Loucy (cell line): Measurements from ENCODE around the gene COBLL1.
"Not testable (repeated sequence)": the region's sequence is repeated elsewhere in the genome, so short reads cannot be mapped to it uniquely, and the experiment has no call there.

ENCODE experiments used
- H2AFZ ChIP-seq: fragments of 200-600 bp; sonication (generic); 2 replicates; pipeline ENCODE4 v1.6.0; 2016; ENCODE audit warnings: antibody characterized with exemption, mild to moderate bottlenecking, low read length, moderate library complexity
- H3F3A ChIP-seq: fragments of 200-600 bp; 2 replicates; pipeline ENCODE4 v1.6.0; 2016; ENCODE audit warnings: antibody characterized with exemption, low read depth, mild to moderate bottlenecking
- H3K27me3 ChIP-seq: fragments of 200-600 bp; sonication (generic); 2 replicates; pipeline ENCODE4 v1.6.1; 2014; ENCODE audit warnings: low read length, mild to moderate bottlenecking; ENCODE audit not compliant: insufficient read depth, poor library complexity, severe bottlenecking
- H3K36me3 ChIP-seq: fragments of 200-600 bp; sonication (generic); 2 replicates; pipeline ENCODE4 v1.6.1; 2016; ENCODE audit warnings: low read length; ENCODE audit not compliant: insufficient read depth
- H3K4me1 ChIP-seq: fragments of 200-600 bp; sonication (generic); 2 replicates; pipeline ENCODE4 v1.5.1; 2014; ENCODE audit warnings: low read length, mild to moderate bottlenecking; ENCODE audit not compliant: insufficient read depth, poor library complexity, severe bottlenecking
- H3K4me2 ChIP-seq: fragments of 200-600 bp; sonication (generic); 2 replicates; pipeline ENCODE4 v1.6.0; 2014; ENCODE audit warnings: antibody characterized with exemption, low read length, low read depth, mild to moderate bottlenecking; ENCODE audit not compliant: poor library complexity, severe bottlenecking
- H3K4me3 ChIP-seq: fragments of 200-600 bp; sonication (generic); 2 replicates; pipeline ENCODE4 v1.5.1; 2014; ENCODE audit warnings: low read length, mild to moderate bottlenecking, mixed read lengths; ENCODE audit not compliant: poor library complexity, severe bottlenecking
- H3K79me2 ChIP-seq: fragments of 200-600 bp; sonication (generic); 2 replicates; pipeline ENCODE4 v1.6.1; 2014; ENCODE audit warnings: low read length; ENCODE audit not compliant: insufficient read depth
- H3K9ac ChIP-seq: fragments of 200-600 bp; sonication (generic); 2 replicates; pipeline ENCODE4 v1.6.0; 2014; ENCODE audit warnings: mild to moderate bottlenecking, low read depth, low read length, moderate library complexity; ENCODE audit not compliant: poor library complexity, severe bottlenecking
- H3K9me2 ChIP-seq: fragments of 200-600 bp; sonication (generic); replicated peaks from 2 replicates; pipeline ENCODE4 v1.6.1; 2016; ENCODE audit warnings: low read depth, low read length, mixed read lengths
- H3K9me3 ChIP-seq: fragments of 200-600 bp; sonication (generic); 2 replicates; pipeline ENCODE4 v1.6.1; 2014; ENCODE audit warnings: mild to moderate bottlenecking, antibody characterized with exemption, low read length, low read depth; ENCODE audit not compliant: insufficient read depth
- H4K20me1 ChIP-seq: fragments of 200-600 bp; sonication (generic); 2 replicates; pipeline ENCODE4 v1.6.0; 2014; ENCODE audit warnings: antibody characterized with exemption, low read length, mild to moderate bottlenecking; ENCODE audit not compliant: insufficient read depth, poor library complexity, severe bottlenecking
- EZH2phosphoT487 ChIP-seq: fragments of 200-600 bp; IDR thresholded peaks from 2 replicates; pipeline ENCODE4 v1.6.1; 2018; ENCODE audit warnings: antibody characterized with exemption, mild to moderate bottlenecking, moderate library complexity, borderline replicate concordance
- TF ChIP-seq, protein P1 (sequence below): fragments of 200-600 bp; sonication (generic); conservative IDR thresholded peaks from 2 replicates; pipeline ENCODE4 v1.5.1; 2014; ENCODE audit warnings: mild to moderate bottlenecking, antibody characterized with exemption, low read length

The COBLL1 gene

DNA sequence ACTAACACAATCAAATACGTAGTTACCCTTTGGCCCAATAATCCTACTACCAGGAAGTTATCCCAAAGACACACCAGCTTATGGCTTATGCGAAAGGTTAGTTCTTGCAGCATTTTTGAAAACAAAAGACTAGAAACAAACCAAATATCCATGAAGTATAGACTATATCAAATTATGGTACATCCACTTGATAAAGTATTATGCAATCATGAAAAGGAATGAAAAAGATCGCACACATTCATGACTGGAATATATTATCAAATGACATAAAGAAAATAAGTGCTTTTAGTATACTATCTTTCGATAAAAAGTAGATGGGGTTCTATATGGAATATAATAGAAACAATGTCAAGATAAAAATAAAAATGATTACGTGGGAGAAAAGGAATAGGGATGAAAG is 78.2 kb downstream of the COBLL1 start:
- Histone ChIP-seq H3K4me1 (no peaks in the 10 kb centered on the region), H3K36me3 (no peaks in the 10 kb centered on the region), H3K4me2 (no peak overlapping the region), H4K20me1 (no peaks in the 10 kb centered on the region), H3K9me2 (no peaks in the 10 kb centered on the region), H3K9ac (no peak overlapping the region), H2AFZ (no peak overlapping the region), H3K9me3 (no peaks in the 10 kb centered on the region), H3F3A (no peaks in the 10 kb centered on the region), H3K27me3 (no peaks in the 10 kb centered on the region), H3K79me2 (no peaks in the 10 kb centered on the region), H3K4me3 (no peak overlapping the region)
- no peak for TF ChIP-seq EZH2phosphoT487
- TF ChIP-seq, protein P1, sequence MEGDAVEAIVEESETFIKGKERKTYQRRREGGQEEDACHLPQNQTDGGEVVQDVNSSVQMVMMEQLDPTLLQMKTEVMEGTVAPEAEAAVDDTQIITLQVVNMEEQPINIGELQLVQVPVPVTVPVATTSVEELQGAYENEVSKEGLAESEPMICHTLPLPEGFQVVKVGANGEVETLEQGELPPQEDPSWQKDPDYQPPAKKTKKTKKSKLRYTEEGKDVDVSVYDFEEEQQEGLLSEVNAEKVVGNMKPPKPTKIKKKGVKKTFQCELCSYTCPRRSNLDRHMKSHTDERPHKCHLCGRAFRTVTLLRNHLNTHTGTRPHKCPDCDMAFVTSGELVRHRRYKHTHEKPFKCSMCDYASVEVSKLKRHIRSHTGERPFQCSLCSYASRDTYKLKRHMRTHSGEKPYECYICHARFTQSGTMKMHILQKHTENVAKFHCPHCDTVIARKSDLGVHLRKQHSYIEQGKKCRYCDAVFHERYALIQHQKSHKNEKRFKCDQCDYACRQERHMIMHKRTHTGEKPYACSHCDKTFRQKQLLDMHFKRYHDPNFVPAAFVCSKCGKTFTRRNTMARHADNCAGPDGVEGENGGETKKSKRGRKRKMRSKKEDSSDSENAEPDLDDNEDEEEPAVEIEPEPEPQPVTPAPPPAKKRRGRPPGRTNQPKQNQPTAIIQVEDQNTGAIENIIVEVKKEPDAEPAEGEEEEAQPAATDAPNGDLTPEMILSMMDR = no peak

DNA sequence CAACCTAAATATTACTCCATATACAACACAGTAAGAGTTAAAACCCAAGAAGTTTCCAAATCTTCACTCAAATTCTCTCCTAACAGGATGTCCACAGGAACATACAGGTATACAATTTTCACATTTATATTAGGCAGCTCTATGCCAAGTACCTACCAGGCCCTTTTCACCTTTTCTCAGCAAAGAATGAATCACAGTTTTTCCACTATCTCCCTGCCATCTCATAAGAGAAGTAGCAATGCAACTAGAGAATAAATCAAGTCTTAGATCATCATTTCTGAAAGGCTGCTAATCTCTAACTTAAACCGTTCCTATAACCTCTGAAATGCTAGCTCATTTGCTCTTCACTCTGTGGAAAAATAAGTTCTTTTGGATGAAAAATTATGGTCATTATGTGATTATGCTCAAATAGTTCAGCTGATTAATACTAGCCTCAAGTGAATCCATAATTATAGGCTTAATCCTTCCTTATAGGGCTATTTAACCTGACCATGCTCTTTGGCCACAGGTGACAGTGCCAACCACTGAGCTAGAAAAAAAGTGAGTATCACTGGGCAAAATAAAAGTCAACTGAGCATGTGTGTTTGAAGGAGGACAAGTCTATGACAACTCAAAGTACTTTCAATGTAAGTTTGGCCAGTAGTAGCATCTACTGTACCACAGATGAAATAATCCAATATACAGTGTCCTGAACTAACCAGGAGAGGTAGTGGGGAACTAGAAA is 79.7 kb downstream of the COBLL1 start:
- H3K36me3 ChIP-seq = no peaks in the 10 kb centered on the region
- TF ChIP-seq, protein P1 = no peak
- TF ChIP-seq EZH2phosphoT487 = no peak
- H3F3A ChIP-seq = no peaks in the 10 kb centered on the region
- no peaks in the 10 kb centered on the region for H3K27me3 ChIP-seq
- no peaks in the 10 kb centered on the region for H3K4me1 ChIP-seq
- no peaks in the 10 kb centered on the region for H3K9me3 ChIP-seq
- H3K79me2 ChIP-seq = no peaks in the 10 kb centered on the region
- no peak overlapping the region for H3K9ac ChIP-seq
- no peak overlapping the region for H2AFZ ChIP-seq
- H3K9me2 ChIP-seq = no peaks in the 10 kb centered on the region
- no peak overlapping the region for H3K4me3 ChIP-seq
- H3K4me2 ChIP-seq = no peak overlapping the region
- H4K20me1 ChIP-seq = no peaks in the 10 kb centered on the region

DNA sequence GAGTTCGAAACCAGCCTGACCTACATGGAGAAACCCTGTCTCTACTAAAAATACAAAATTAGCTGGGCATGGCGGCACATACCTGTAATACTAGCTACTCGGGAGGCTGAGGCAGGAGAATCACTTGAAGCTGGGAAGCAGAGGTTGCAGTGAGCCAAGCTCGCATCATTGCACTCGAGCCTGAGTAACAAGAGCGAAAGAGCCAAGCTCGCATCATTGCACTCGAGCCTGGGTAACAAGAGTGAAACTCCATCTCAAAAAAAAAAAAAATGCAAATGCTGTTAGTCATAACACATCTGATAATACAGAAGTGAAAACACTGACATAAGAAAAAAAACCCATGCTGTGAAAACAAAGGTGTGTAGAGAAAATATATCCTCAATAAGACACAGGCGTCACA is 80.4 kb downstream of the COBLL1 start:
- not testable (repeated sequence) for H3K4me1 ChIP-seq, H3K79me2 ChIP-seq, H3K4me2 ChIP-seq, H3K9me3 ChIP-seq, H3F3A ChIP-seq, H3K9ac ChIP-seq, H3K9me2 ChIP-seq, H3K36me3 ChIP-seq, H2AFZ ChIP-seq, H3K27me3 ChIP-seq, H3K4me3 ChIP-seq, H4K20me1 ChIP-seq

DNA sequence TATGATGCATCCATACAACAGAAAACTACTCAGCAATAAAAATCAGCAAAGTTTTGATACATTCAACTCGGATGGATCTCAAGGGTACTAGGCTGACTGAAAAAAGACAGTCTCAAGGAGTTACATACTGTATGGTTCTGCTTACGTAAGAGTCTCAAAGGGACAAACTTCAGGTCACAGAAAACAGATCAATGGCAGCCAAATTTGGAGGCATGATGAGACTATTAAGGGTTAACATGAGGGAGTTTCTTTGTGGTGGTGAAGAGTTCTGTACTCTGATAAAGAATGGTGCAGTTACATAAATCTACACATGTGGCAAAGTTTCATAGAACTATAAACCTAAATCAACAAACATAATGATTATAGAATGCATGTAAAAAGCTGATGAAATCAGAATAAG is 81.4 kb downstream of the COBLL1 start:
- Histone ChIP-seq H3K9ac (no peak overlapping the region), H3K4me1 (no peaks in the 10 kb centered on the region), H4K20me1 (no peaks in the 10 kb centered on the region), H3K36me3 (no peaks in the 10 kb centered on the region), H2AFZ (no peak overlapping the region), H3K79me2 (no peaks in the 10 kb centered on the region), H3F3A (no peaks in the 10 kb centered on the region), H3K27me3 (no peaks in the 10 kb centered on the region), H3K4me2 (no peak overlapping the region), H3K9me3 (no peaks in the 10 kb centered on the region), H3K4me3 (no peak overlapping the region), H3K9me2 (no peaks in the 10 kb centered on the region)
- TF ChIP-seq EZH2phosphoT487 = no peak
- TF ChIP-seq, protein P1 = no peak
